OCI-LY3 (cell line): ENCODE results near the gene SDK2.

Source experiments
- CTCF ChIP-seq: fragments of 200-600, 300-600 bp; sonication (generic); IDR thresholded peaks from 2 replicates; pipeline ENCODE4 v1.5.1; 2014; ENCODE audit warnings: antibody characterized with exemption, low read length, low read depth
- EZH2phosphoT487 ChIP-seq: fragments of 200-600 bp; shearing (Covaris generic); IDR thresholded peaks from 2 replicates; pipeline ENCODE4 v1.6.1; 2018; ENCODE audit warnings: antibody characterized with exemption, mixed run types, low read depth

GRCh38 chr17:73291260-73291801 is 352.9 kb downstream of the SDK2 start:
- TF ChIP-seq CTCF (no peak), EZH2phosphoT487 (no peak)
